H1 (cell line): ENCODE results near the gene YIF1B. TPM values are rescaled to one million over a fixed set of nuclear protein-coding genes. Genes with fewer than 3 reads are reported as not detected.

Experiments used
- CTCF ChIA-PET: fragments of 300-600 bp; sonication (Branson Sonifier 250); formaldehyde crosslinking; loops from one replicate; lab custom pipeline; 2021; ENCODE audit not compliant: partially characterized antibody; lab: Charles Lee
- POLR2A ChIA-PET: fragments of 300-600 bp; sonication (Branson Sonifier 250); formaldehyde crosslinking; loops from one replicate; lab custom pipeline; 2021; ENCODE audit warnings: inconsistent platforms; ENCODE audit not compliant: partially characterized antibody; lab: Charles Lee
- DNase-seq, 2 experiments: peaks; one replicate each; pipeline versions ENCODE4 v3.0.0 to v3.0.0-alpha.2; 2010 to 2022; ENCODE audit warnings: low spot score in 2 of 2, low read depth in 1 of 2, mixed read lengths in 1 of 2
- FAIRE-seq: peaks from 2 replicates; lab custom pipeline; 2011; peaks lifted over from hg19 to GRCh38; lab: Jason Lieb, UNC
- H2AFZ ChIP-seq: 2 replicates; pipeline ENCODE4 v1.8.1; 2012; ENCODE audit warnings: low read length, inconsistent platforms
- H2AK5ac ChIP-seq: 2 replicates; pipeline ENCODE4 v1.6.1; 2013; ENCODE audit warnings: low read depth, low read length
- H2BK120ac ChIP-seq: replicated peaks from 2 replicates; pipeline ENCODE3; 2013; ENCODE audit warnings: low read depth, low read length, inconsistent platforms
- H2BK12ac ChIP-seq: 2 replicates; pipeline ENCODE4 v1.6.1; 2013; ENCODE audit warnings: low read depth, low read length
- H2BK15ac ChIP-seq: 2 replicates; pipeline ENCODE4 v1.6.1; 2013; ENCODE audit warnings: low read length
- H2BK20ac ChIP-seq: 2 replicates; pipeline ENCODE4 v1.6.1; 2013; ENCODE audit warnings: low read length
- H2BK5ac ChIP-seq: 2 replicates; pipeline ENCODE4 v1.6.1; 2013; ENCODE audit warnings: low read depth, low read length
- H3K14ac ChIP-seq: 2 replicates; pipeline ENCODE4 v1.6.1; 2013; ENCODE audit warnings: inconsistent platforms; ENCODE audit not compliant: insufficient read length
- H3K18ac ChIP-seq: 2 replicates; pipeline ENCODE4 v1.6.1; 2013; ENCODE audit warnings: low read length; ENCODE audit errors: extremely low read depth
- H3K23ac ChIP-seq: 2 replicates; pipeline ENCODE4 v1.6.1; 2013; ENCODE audit warnings: inconsistent platforms; ENCODE audit not compliant: insufficient read length
- H3K23me2 ChIP-seq: 2 replicates; pipeline ENCODE4 v1.6.1; 2013; ENCODE audit warnings: low read depth, low read length
- H3K27ac ChIP-seq: 2 replicates; pipeline ENCODE4 v1.6.1; 2011; ENCODE audit warnings: low read depth, low read length, inconsistent platforms
- H3K27me3 ChIP-seq, 4 experiments: replicated peaks in 1 of 4; 1 replicate in 1 of 4; 2 replicates in 3 of 4; pipeline versions ENCODE4 v1.6.1 to v1.8.1; 2011 to 2013; ENCODE audit warnings: low read length in 3 of 4, mild to moderate bottlenecking in 3 of 4, inconsistent platforms in 2 of 4, mixed read lengths in 2 of 4, moderate library complexity in 1 of 4; ENCODE audit not compliant: control insufficient read depth in 3 of 4, insufficient read depth in 3 of 4; ENCODE audit errors: extremely low read depth in 1 of 4
- H3K36me3 ChIP-seq, 4 experiments: 2 replicates each; pipeline versions ENCODE4 v1.6.1 to v1.8.1; 2011 to 2013; ENCODE audit warnings: mild to moderate bottlenecking in 4 of 4, low read length in 3 of 4, moderate library complexity in 2 of 4, control low read depth in 1 of 4, inconsistent platforms in 1 of 4; ENCODE audit not compliant: insufficient read depth in 4 of 4, control insufficient read depth in 2 of 4
- H3K4ac ChIP-seq: replicated peaks from 2 replicates; pipeline ENCODE3; 2013; ENCODE audit warnings: low read length, low read depth, mixed read lengths, inconsistent platforms; ENCODE audit not compliant: insufficient read length
- H3K4me1 ChIP-seq, 4 experiments: replicated peaks in 1 of 4; 1 replicate in 1 of 4; 2 replicates in 3 of 4; pipeline versions ENCODE4 v1.6.1 to v1.8.1; 2011 to 2013; ENCODE audit warnings: low read length in 3 of 4, inconsistent platforms in 2 of 4, mixed read lengths in 1 of 4; ENCODE audit not compliant: insufficient read depth in 4 of 4, control insufficient read depth in 3 of 4
- H3K4me2 ChIP-seq, 2 experiments: 2 replicates each; pipeline versions ENCODE4 v1.6.1 to v1.8.1; 2011 to 2013; ENCODE audit warnings: low read depth in 2 of 2, low read length in 2 of 2, control low read depth in 1 of 2, inconsistent platforms in 1 of 2, mild to moderate bottlenecking in 1 of 2; ENCODE audit not compliant: insufficient read depth in 1 of 2
- H3K4me3 ChIP-seq, 4 experiments: fragments of 200-600, 300-600 bp in 1 of 4; sonication (generic), shearing (Covaris generic), sonication (Bioruptor Twin) in 1 of 4; 2 replicates each; pipeline versions ENCODE4 v1.5.1 to v1.8.1; 2011 to 2016; ENCODE audit warnings: low read length in 4 of 4, low read depth in 3 of 4, control low read depth in 2 of 4, inconsistent platforms in 2 of 4, mild to moderate bottlenecking in 2 of 4, mixed read lengths in 1 of 4, moderate library complexity in 1 of 4; ENCODE audit not compliant: insufficient read depth in 2 of 4; ENCODE audit errors: extremely low read depth in 1 of 4
- H3K56ac ChIP-seq: replicated peaks from 2 replicates; pipeline ENCODE3; 2013; ENCODE audit warnings: low read depth, mild to moderate bottlenecking, mixed read lengths, low read length, inconsistent platforms; ENCODE audit not compliant: insufficient read length
- H3K79me1 ChIP-seq: 2 replicates; pipeline ENCODE4 v1.6.1; 2013; ENCODE audit warnings: low read depth, low read length, control low read depth
- H3K79me2 ChIP-seq, 2 experiments: 2 replicates each; pipeline versions ENCODE4 v1.6.1 to v1.8.1; 2012 to 2013; ENCODE audit warnings: low read length in 2 of 2, mild to moderate bottlenecking in 2 of 2, inconsistent platforms in 1 of 2; ENCODE audit not compliant: insufficient read depth in 2 of 2, control insufficient read depth in 1 of 2
- H3K9ac ChIP-seq, 4 experiments: replicated peaks in 1 of 4; 1 replicate in 1 of 4; 2 replicates in 3 of 4; pipeline versions ENCODE4 v1.6.1 to v1.8.1; 2011 to 2013; ENCODE audit warnings: low read depth in 3 of 4, low read length in 3 of 4, control low read depth in 2 of 4, mild to moderate bottlenecking in 2 of 4, moderate library complexity in 2 of 4, inconsistent platforms in 1 of 4; ENCODE audit errors: extremely low read depth in 1 of 4
- H3K9me3 ChIP-seq, 2 experiments: 2 replicates each; pipeline versions ENCODE4 v1.6.1 to v1.8.1; 2012 to 2013; ENCODE audit warnings: mild to moderate bottlenecking in 2 of 2, moderate library complexity in 2 of 2, control low read depth in 1 of 2, inconsistent platforms in 1 of 2, low read depth in 1 of 2, low read length in 1 of 2, mixed read lengths in 1 of 2; ENCODE audit not compliant: insufficient read depth in 2 of 2
- H4K20me1 ChIP-seq, 2 experiments: replicated peaks in 1 of 2; 2 replicates each; pipeline versions ENCODE3 to v1.8.1; 2011 to 2013; ENCODE audit warnings: inconsistent platforms in 2 of 2, low read length in 2 of 2, mild to moderate bottlenecking in 1 of 2; ENCODE audit not compliant: insufficient read depth in 2 of 2, control insufficient read depth in 1 of 2
- H4K5ac ChIP-seq: 2 replicates; pipeline ENCODE4 v1.6.1; 2013; ENCODE audit warnings: low read length, low read depth, mixed read lengths, inconsistent platforms; ENCODE audit not compliant: insufficient read length
- H4K8ac ChIP-seq: 2 replicates; pipeline ENCODE4 v1.8.0; 2013; ENCODE audit warnings: mild to moderate bottlenecking, moderate library complexity, low read length, inconsistent platforms; ENCODE audit not compliant: insufficient read depth; ENCODE audit errors: extremely low read depth
- H4K91ac ChIP-seq: replicated peaks from 2 replicates; pipeline ENCODE3; 2013; ENCODE audit warnings: low read length, mixed read lengths, inconsistent platforms; ENCODE audit not compliant: insufficient read length
- KDM5A ChIP-seq: fragments of 200-600 bp; IDR thresholded peaks from 2 replicates; pipeline ENCODE4 v1.7.1; 2012; ENCODE audit warnings: mild to moderate bottlenecking, low read length, inconsistent platforms, mixed read lengths
- WGBS, 2 experiments: shearing (Covaris generic) in 1 of 2; methylation state at CpG; one replicate each; pipeline versions ENCODE4 v1.1.6 to v1.1.7; 2013 to 2015; ENCODE audit warnings: low lambda C conversion rate in 2 of 2, mixed read lengths in 2 of 2, inconsistent platforms in 1 of 2, low coverage in 1 of 2, missing lambda C conversion rate in 1 of 2; ENCODE audit not compliant: insufficient replicate concordance in 2 of 2, insufficient coverage in 1 of 2, insufficient read length in 1 of 2; ENCODE audit errors: extremely low coverage in 1 of 2, missing lambda C conversion rate in 1 of 2; 5-methylcytosine and 5-hydroxymethylcytosine counted together
- polyA plus RNA-seq, 7 experiments: library from polyadenylated mRNA; depleted of rRNA in 3 of 7; stranded (reverse) in 5 of 7; unstranded in 2 of 7; fragments of >200 nt in 5 of 7; fragments of 200-250 nt in 2 of 7; gene quantifications; 1 replicate in 5 of 7; 2 replicates in 1 of 7; 4 replicates in 1 of 7; pipeline versions ENCODE4 v1.2.1 to v1.2.3, GENCODE V29; 2011 to 2013; ENCODE audit warnings: missing spikeins in 2 of 7, mixed read lengths in 2 of 7
- total RNA-seq: library from RNA; stranded (reverse); fragmentation: NEBNext Ultra II Directional; extraction: Animal tissue kit (Norgen Biotek cat#: 25700); gene quantifications from 2 replicates; pipeline ENCODE4 v1.2.1, GENCODE V29; 2021
- TF ChIP-seq, protein P1 (sequence below), 3 experiments: IDR thresholded peaks; 1 replicate in 2 of 3; 2 replicates in 1 of 3; pipeline versions ENCODE4 v1.5.1 to v1.6.1; 2011; ENCODE audit warnings: low read length in 3 of 3, mild to moderate bottlenecking in 3 of 3, inconsistent platforms in 2 of 3, low read depth in 1 of 3, moderate library complexity in 1 of 3; ENCODE audit not compliant: insufficient read depth in 1 of 3; ENCODE audit errors: control extremely low read depth in 1 of 3

The YIF1B gene
- total and polyA plus RNA-seq, 2 of the 8 experiments (the other 6 are each of a cell fraction or from before 2014, with no cell fraction given), result 89.6 to 305 TPM

DNA sequence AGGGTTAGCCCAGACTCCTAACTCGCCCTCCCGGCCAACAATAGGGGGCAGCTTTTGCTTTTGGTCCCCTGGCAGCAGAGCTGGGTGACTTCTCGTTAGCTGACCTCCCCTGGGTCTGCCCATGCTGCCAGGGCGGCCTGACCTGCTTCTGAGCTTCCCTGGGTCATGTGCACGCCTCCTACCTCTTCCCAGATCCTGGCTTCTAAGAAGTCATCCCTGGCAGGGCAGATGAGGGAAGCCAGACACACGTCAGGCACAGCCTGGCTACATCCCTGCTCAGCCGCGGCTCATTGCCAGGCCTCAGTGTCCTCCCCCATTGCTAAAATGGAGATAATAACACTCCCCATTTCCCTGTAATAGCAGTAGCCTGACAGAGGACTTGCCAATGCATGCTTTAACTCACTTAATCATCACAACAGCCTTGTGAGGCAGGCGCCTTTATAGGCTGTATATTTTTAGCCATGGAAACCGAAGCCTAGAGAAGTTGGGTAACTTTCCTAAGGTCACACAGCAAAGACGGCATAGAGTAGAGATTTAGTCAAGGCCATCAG is 6.0 kb upstream of the YIF1B start:
- Histone ChIP-seq H3K9ac (no peak overlapping the region; a peak in 1 of 7 replicates), H3K4me1 (peaks cover 0 to 4% (median 1%) of the 10 kb centered on the region in 4 experiments; a peak in 5 of 7 replicates), H3K36me3 (peaks cover 0 to 3% (median 1%) of the 10 kb centered on the region in 4 experiments; a peak in 2 of 8 replicates), H4K20me1 (peaks cover 0 to 4% of the 10 kb centered on the region in 2 experiments), H3K4me2 (no peak overlapping the region), H3K56ac (no peak overlapping the region), H3K18ac (no peak overlapping the region), H2BK12ac (no peak overlapping the region), H3K27me3 (peaks cover 0 to 33% (median 18%) of the 10 kb centered on the region in 4 experiments; a peak in 6 of 7 replicates), H2AK5ac (no peak overlapping the region), H2AFZ (no peak overlapping the region), H3K4ac (no peak overlapping the region), H2BK5ac (no peak overlapping the region), H2BK20ac (no peak overlapping the region), H2BK120ac (no peak overlapping the region), H3K27ac (no peak overlapping the region), H3K79me2 (no peaks in the 10 kb centered on the region), H2BK15ac (no peak overlapping the region), H3K4me3 (no peak overlapping the region), H4K91ac (no peak overlapping the region), H4K5ac (no peak overlapping the region), H4K8ac (no peak overlapping the region), H3K23me2 (peaks cover 10% of the 10 kb centered on the region; the same call in 1 of the 2 replicates), H3K23ac (no peak overlapping the region), H3K14ac (no peak overlapping the region), H3K79me1 (peaks cover 3% of the 10 kb centered on the region; the same call in 1 of the 2 replicates), H3K9me3 (no peaks in the 10 kb centered on the region)
- FAIRE-seq, result no peak
- DNase-seq, result no peak
- ChIA-PET CTCF (interaction anchor here (0.9 to 2.1 kb wide), 6 partner anchors 9 to 97 kb away, joined by 3 to 13 read pairs (median 4); partner anchors contain the start of gene CATSPERG), POLR2A (interaction anchor here (0.6 kb wide), 1 partner anchor 56 kb away, joined by 3 read pairs; no protein-coding TSS in a partner anchor)
- TF ChIP-seq, protein P1, sequence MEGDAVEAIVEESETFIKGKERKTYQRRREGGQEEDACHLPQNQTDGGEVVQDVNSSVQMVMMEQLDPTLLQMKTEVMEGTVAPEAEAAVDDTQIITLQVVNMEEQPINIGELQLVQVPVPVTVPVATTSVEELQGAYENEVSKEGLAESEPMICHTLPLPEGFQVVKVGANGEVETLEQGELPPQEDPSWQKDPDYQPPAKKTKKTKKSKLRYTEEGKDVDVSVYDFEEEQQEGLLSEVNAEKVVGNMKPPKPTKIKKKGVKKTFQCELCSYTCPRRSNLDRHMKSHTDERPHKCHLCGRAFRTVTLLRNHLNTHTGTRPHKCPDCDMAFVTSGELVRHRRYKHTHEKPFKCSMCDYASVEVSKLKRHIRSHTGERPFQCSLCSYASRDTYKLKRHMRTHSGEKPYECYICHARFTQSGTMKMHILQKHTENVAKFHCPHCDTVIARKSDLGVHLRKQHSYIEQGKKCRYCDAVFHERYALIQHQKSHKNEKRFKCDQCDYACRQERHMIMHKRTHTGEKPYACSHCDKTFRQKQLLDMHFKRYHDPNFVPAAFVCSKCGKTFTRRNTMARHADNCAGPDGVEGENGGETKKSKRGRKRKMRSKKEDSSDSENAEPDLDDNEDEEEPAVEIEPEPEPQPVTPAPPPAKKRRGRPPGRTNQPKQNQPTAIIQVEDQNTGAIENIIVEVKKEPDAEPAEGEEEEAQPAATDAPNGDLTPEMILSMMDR (IDR thresholded peaks at IDR 0.05; ENCODE audit: control extremely low read depth in 1 of 3, insufficient read depth in 1 of 3, low read depth in 1 of 3, low read length in 3 of 3), result peak in 1 of 3 experiments; percentile 6; a peak in 1 of 4 replicates
- TF ChIP-seq KDM5A, result no peak
- 81% methylated on average over 11 of the region's 11 CpGs; no CpG with 5 or more reads in 1 of the 2 experiments for WGBS, 2 experiments
